ENCODE measurements around the gene PHYHD1.

Gene PHYHD1

DNA sequence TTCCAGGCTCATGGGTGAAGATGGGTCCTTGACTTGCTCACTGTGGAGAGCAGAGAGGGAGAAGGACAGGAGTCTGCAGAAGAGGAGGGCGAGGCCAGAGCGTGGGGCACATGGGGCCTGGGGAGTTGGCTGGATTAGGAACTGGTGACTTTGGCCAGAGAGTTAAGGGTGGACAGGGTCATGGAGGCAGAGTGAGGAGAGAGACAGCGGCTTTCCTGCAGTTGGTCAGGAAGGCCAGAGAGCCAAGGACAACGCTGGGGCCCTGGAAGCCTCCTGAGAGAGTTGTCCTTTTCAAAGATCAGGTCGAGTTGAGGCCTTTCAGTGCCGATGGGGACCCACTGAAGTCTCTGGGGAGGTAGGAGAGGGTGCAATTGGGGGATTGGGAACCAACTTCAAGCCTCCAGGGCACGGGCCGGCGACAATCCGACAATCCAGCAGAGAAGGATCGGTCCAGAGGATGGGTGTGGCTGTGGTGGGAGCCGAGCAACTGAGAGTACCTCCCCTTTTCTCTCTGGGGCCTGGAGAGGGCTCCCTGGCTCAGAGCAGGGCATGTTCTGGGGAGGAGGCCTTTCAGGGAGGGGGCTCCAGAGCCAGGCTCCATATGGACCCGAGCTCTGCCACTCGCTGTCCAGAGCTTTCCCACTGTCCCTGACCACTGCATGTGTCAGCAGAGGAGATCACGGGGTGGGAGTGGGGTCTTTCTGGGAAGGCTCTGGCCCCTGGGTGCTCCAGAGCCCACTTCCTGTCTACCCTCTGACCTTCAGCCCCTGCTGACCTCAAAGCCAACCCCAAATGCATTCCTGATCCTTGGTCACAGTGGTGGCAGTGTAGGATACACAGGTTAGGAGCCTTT lies 7.5 kb upstream of the PHYHD1 start:
- no peak overlapping the region for H3K4me3 ChIP-seq (ENCODE audit: low read depth, low read length)
- TF ChIP-seq, protein P1, sequence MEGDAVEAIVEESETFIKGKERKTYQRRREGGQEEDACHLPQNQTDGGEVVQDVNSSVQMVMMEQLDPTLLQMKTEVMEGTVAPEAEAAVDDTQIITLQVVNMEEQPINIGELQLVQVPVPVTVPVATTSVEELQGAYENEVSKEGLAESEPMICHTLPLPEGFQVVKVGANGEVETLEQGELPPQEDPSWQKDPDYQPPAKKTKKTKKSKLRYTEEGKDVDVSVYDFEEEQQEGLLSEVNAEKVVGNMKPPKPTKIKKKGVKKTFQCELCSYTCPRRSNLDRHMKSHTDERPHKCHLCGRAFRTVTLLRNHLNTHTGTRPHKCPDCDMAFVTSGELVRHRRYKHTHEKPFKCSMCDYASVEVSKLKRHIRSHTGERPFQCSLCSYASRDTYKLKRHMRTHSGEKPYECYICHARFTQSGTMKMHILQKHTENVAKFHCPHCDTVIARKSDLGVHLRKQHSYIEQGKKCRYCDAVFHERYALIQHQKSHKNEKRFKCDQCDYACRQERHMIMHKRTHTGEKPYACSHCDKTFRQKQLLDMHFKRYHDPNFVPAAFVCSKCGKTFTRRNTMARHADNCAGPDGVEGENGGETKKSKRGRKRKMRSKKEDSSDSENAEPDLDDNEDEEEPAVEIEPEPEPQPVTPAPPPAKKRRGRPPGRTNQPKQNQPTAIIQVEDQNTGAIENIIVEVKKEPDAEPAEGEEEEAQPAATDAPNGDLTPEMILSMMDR (IDR thresholded peaks at IDR 0.05; ENCODE audit: low read depth, low read length, missing control alignments) = no peak
- no peak for DNase-seq (ENCODE audit: low read depth)

DNA sequence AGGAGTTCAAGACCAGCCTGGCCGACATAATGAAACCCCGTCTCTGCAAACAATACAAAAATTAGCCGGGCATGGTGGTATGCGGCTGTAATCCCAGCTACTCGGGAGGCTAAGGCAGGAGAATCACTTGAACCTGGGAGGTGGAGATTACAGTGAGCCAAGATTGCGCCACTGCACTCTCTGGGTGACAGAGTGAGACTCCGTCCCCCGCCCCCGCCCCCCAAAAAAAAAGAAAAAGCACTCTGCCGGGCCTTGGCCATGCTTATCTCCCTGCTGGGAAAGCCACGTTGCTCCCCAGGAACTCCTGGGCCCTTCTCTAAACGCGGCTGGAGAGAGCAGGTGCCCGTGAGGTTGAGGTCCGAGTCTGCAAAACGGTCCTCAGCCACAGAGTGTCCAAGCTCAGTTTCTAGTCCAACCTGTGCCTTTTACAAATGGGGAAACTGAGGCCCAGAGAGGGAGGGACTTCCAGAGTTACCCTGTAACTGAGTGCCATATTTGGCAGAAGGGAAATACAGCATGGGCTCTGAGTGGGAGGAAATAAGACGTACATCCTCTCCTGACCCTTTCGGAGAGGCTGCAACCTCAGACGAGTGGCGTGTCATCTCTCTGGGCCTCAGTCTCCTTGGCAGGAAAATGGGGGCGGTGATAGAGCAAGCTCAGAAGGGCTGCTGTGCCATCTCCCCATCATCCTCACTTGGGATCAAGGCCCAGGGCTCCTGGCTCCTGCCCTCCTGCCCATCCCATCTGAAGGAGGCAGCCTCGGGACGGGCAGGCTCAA lies 6.6 kb upstream of the PHYHD1 start:
- H3K4me3 ChIP-seq (ENCODE audit: low read depth, low read length) = no peak overlapping the region
- TF ChIP-seq, protein P1 (IDR thresholded peaks at IDR 0.05; ENCODE audit: low read depth, low read length, missing control alignments) = no peak
- no peak for DNase-seq (ENCODE audit: low read depth)

DNA sequence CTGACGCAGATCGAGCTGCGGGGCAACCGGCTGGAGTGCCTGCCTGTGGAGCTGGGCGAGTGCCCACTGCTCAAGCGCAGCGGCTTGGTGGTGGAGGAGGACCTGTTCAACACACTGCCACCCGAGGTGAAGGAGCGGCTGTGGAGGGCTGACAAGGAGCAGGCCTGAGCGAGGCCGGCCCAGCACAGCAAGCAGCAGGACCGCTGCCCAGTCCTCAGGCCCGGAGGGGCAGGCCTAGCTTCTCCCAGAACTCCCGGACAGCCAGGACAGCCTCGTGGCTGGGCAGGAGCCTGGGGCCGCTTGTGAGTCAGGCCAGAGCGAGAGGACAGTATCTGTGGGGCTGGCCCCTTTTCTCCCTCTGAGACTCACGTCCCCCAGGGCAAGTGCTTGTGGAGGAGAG lies 4.6 kb upstream of the PHYHD1 start:
- no peak for DNase-seq (ENCODE audit: low read depth)
- no peak overlapping the region for H3K4me3 ChIP-seq (ENCODE audit: low read depth, low read length)
- TF ChIP-seq, protein P1 (IDR thresholded peaks at IDR 0.05; ENCODE audit: low read depth, low read length, missing control alignments) = no peak

DNA sequence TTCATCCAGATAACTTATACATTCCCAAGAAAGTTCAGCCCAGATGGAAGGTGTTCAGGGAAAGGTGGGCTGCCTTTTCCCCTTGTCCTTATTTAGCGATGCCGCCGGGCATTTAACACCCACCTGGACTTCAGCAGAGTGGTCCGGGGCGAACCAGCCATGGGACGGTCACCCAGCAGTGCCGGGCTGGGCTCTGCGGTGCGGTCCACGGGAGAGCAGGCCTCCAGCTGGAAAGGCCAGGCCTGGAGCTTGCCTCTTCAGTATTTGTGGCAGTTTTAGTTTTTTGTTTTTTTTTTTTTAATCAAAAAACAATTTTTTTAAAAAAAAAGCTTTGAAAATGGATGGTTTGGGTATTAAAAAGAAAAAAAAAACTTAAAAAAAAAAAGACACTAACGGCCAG lies 4.0 kb upstream of the PHYHD1 start:
- no peak overlapping the region for H3K4me3 ChIP-seq (ENCODE audit: low read depth, low read length)
- TF ChIP-seq, protein P1 (IDR thresholded peaks at IDR 0.05; ENCODE audit: low read depth, low read length, missing control alignments) = no peak
- DNase-seq (ENCODE audit: low read depth) = no peak

DNA sequence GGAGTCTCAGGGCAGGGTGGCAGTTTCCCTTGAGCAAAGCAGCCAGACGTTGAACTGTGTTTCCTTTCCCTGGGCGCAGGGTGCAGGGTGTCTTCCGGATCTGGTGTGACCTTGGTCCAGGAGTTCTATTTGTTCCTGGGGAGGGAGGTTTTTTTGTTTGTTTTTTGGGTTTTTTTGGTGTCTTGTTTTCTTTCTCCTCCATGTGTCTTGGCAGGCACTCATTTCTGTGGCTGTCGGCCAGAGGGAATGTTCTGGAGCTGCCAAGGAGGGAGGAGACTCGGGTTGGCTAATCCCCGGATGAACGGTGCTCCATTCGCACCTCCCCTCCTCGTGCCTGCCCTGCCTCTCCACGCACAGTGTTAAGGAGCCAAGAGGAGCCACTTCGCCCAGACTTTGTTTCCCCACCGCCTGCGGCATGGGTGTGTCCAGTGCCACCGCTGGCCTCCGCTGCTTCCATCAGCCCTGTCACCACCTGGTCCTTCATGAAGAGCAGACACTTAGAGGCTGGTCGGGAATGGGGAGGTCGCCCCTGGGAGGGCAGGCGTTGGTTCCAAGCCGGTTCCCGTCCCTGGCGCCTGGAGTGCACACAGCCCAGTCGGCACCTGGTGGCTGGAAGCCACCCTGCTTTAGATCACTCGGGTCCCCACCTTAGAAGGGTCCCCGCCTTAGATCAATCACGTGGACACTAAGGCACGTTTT lies 3.5 kb upstream of the PHYHD1 start:
- TF ChIP-seq, protein P1 (IDR thresholded peaks at IDR 0.05; ENCODE audit: low read depth, low read length, missing control alignments) = no peak
- no peak for DNase-seq (ENCODE audit: low read depth)

DNA sequence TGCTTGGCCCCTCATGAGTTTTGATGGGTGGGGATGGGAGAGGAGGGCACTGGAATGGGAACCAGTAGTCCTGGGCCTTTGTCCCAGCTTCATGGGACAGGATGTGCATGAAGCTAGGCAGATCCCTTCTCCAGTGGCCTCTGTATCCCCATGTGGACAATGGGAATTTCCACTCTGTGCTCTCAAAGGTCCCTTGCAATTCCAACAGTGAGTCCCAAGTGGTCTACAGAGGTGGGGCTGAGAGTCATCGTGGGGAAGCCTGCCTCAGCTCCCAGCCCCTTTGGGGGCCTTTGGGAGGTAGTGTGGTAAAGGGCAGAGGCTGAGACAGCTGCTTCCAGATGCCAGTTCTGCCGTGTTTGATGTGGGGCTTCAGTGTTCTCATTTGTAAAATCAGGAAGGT lies 1.9 kb upstream of the PHYHD1 start:
- DNase-seq (ENCODE audit: low read depth) = no peak
- TF ChIP-seq, protein P1 (IDR thresholded peaks at IDR 0.05; ENCODE audit: low read depth, low read length, missing control alignments) = no peak
- no peak overlapping the region for H3K4me3 ChIP-seq (ENCODE audit: low read depth, low read length)

More for the DNA sequence above, 3.5 kb upstream of the PHYHD1 start:
- H3K4me3 ChIP-seq (ENCODE audit: low read depth, low read length) = no peak overlapping the region

All from GM12864 (cell line).